Transverse colon (tissue), 4 donors: Measurements from ENCODE around the gene SLC22A23.

ENCODE experiments used
- POLR2A ChIP-seq: fragments of 450-650 bp; IDR thresholded peaks from one replicate; pipeline ENCODE4 v1.6.1; 2016; ENCODE audit warnings: antibody characterized with exemption, mild to moderate bottlenecking, moderate library complexity
- POLR2AphosphoS5 ChIP-seq, 3 donors: sonication (generic); formaldehyde crosslinking; IDR thresholded peaks; one replicate each; pipeline ENCODE4 v1.6.1; 2016; ENCODE audit warnings: antibody characterized with exemption in 3 of 3
- TF ChIP-seq, protein P1 (sequence below), 5 experiments: fragments of 200-600 bp in 3 of 5; fragments of 450-650 bp in 2 of 5; sonication (generic) in 3 of 5; IDR thresholded peaks; 1 replicate in 2 of 5; 2 replicates in 3 of 5; pipeline ENCODE4 v1.5.1; 2016 to 2017; ENCODE audit warnings: antibody characterized with exemption in 5 of 5, inconsistent platforms in 3 of 5, mild to moderate bottlenecking in 2 of 5, moderate library complexity in 1 of 5

DNA sequence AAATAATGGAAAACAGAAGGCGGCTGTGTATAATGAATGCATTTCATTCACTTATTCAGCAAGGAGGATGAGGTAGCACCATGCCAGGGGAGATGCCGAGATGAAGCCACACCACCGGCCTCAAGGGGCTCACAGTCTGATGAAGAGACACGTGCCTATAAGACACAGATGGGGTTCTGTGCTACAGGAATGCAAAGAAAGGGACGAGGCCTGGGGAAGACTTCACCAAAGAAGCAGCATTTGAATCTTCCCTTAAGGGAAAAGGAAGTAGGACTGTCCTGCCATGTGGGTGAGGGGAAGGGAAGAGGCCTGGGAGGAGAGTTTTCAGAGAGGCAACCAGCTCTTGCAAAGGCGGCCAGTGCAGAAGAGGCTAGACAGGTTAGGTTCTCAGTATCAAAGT lies 99.2 kb downstream of the SLC22A23 start:
- TF ChIP-seq, protein P1, sequence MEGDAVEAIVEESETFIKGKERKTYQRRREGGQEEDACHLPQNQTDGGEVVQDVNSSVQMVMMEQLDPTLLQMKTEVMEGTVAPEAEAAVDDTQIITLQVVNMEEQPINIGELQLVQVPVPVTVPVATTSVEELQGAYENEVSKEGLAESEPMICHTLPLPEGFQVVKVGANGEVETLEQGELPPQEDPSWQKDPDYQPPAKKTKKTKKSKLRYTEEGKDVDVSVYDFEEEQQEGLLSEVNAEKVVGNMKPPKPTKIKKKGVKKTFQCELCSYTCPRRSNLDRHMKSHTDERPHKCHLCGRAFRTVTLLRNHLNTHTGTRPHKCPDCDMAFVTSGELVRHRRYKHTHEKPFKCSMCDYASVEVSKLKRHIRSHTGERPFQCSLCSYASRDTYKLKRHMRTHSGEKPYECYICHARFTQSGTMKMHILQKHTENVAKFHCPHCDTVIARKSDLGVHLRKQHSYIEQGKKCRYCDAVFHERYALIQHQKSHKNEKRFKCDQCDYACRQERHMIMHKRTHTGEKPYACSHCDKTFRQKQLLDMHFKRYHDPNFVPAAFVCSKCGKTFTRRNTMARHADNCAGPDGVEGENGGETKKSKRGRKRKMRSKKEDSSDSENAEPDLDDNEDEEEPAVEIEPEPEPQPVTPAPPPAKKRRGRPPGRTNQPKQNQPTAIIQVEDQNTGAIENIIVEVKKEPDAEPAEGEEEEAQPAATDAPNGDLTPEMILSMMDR (IDR thresholded peaks at IDR 0.05) = no peak
- no peak for TF ChIP-seq POLR2A
- TF ChIP-seq POLR2AphosphoS5 (IDR thresholded peaks at IDR 0.05) = no peak
